H1 (cell line): ENCODE data around the gene PIK3R6. TPM values are rescaled to one million over a fixed set of nuclear protein-coding genes. Genes with fewer than 3 reads are reported as not detected.

ENCODE experiments used
- SIRT6 ChIP-seq: IDR thresholded peaks from one replicate; pipeline ENCODE4 v1.7.1; 2012; ENCODE audit warnings: low read length, inconsistent platforms
- SP2 ChIP-seq: IDR thresholded peaks from 2 replicates; pipeline ENCODE4 v1.6.1; 2012; ENCODE audit warnings: mild to moderate bottlenecking, low read length, inconsistent platforms
- TCF12 ChIP-seq: IDR thresholded peaks from 2 replicates; pipeline ENCODE4 v1.6.1; 2011; ENCODE audit warnings: low read depth, mild to moderate bottlenecking, low read length
- USF2 ChIP-seq: IDR thresholded peaks from 2 replicates; pipeline ENCODE4 v1.6.1; 2011; ENCODE audit warnings: low read length, improper control_type of control experiment
- polyA plus RNA-seq, 7 experiments: library from polyadenylated mRNA; depleted of rRNA in 3 of 7; stranded (reverse) in 5 of 7; unstranded in 2 of 7; fragments of >200 nt in 5 of 7; fragments of 200-250 nt in 2 of 7; gene quantifications; 1 replicate in 5 of 7; 2 replicates in 1 of 7; 4 replicates in 1 of 7; pipeline versions ENCODE4 v1.2.1 to v1.2.3, GENCODE V29; 2011 to 2013; ENCODE audit warnings: missing spikeins in 2 of 7, mixed read lengths in 2 of 7
- total RNA-seq: library from RNA; stranded (reverse); fragmentation: NEBNext Ultra II Directional; extraction: Animal tissue kit (Norgen Biotek cat#: 25700); gene quantifications from 2 replicates; pipeline ENCODE4 v1.2.1, GENCODE V29; 2021

The PIK3R6 gene
- total and polyA plus RNA-seq, 2 of the 8 experiments (the other 6 are each of a cell fraction or from before 2014, with no cell fraction given): 0.24 to 1.2 TPM

DNA sequence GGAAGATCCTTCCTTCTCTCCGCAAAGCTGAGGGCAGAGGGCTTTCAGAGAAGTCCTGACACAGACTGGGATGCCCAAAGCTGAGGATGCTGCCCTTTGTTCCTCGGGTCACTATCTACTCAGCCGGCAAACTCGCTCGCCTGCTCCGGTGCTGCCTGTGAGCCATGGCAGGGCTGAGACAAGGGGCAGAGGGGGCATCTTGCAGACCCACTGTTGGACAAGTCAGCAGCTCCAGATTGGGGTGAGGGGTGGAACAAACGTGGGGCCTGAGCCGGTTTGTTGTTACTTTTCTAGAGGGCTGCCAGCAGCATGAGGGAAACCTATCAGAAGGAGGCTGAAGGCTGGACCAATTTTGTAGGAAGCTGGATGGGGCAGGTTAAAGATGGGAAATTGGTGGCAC is 47.1 kb upstream of the PIK3R6 start (continued):
- TF ChIP-seq SIRT6: no peak
- no peak for TF ChIP-seq USF2
- no peak for TF ChIP-seq TCF12
- TF ChIP-seq SP2: no peak
- TF ChIP-seq, all 59 proteins: peak for 0
